K562 (cell line): ENCODE data around the gene HTR6. TPM values are rescaled to one million over a fixed set of nuclear protein-coding genes. Genes with fewer than 3 reads are reported as not detected.

Experiments
- GABPA ChIP-seq: fragments of 200-800 bp; sonication (Bioruptor generic); conservative IDR thresholded peaks from 2 replicates; pipeline ENCODE4 v1.6.1; 2016; ENCODE audit warnings: low read depth, missing genetic modification characterization, missing compliant biosample characterization
- HMG20A ChIP-seq: fragments of 450-650 bp; formaldehyde crosslinking; conservative IDR thresholded peaks from 2 replicates; pipeline ENCODE4 v1.4.0; 2020; ENCODE audit warnings: mild to moderate bottlenecking, mixed read lengths
- KHSRP ChIP-seq: fragments of 450-650 bp; IDR thresholded peaks from 2 replicates; pipeline ENCODE4 v1.6.1; 2017
- polyA plus RNA-seq, 8 experiments: library from polyadenylated mRNA; depleted of rRNA in 4 of 8; stranded (reverse) in 5 of 8; unstranded in 3 of 8; fragments of >200 nt; fragmentation: Nextera tagmentation in 2 of 8; fragmentation: Illumina TruSeq in 1 of 8; extraction: Ambion mirVana in 2 of 8; extraction: Trizol in 1 of 8; gene quantifications; 2 replicates each; pipeline versions ENCODE4 v1.2.1 to v1.2.3, GENCODE V29; 2011 to 2014; ENCODE audit warnings: inconsistent platforms in 1 of 8, missing spikeins in 1 of 8
- total RNA-seq, 7 experiments: library from RNA; depleted of rRNA in 6 of 7; stranded (reverse); fragments of >200 nt in 6 of 7; fragmentation: Illumina TruSeq in 2 of 7; extraction: Trizol in 2 of 7; gene quantifications; 2 replicates each; pipeline versions ENCODE4 v1.2.1 to v1.2.3, GENCODE V29; 2011 to 2021; ENCODE audit warnings: low replicate concordance in 1 of 7
- TF ChIP-seq, protein P1 (sequence below): fragments of 250-450 bp; sonication (Bioruptor Pico); IDR thresholded peaks from 2 replicates; pipeline ENCODE4 v1.4.0; 2020; ENCODE audit warnings: mild to moderate bottlenecking
- TF ChIP-seq, protein P2 (sequence below): sonication (generic); formaldehyde crosslinking; IDR thresholded peaks from 2 replicates; pipeline ENCODE4 v1.9.0; 2022; ENCODE audit warnings: mild to moderate bottlenecking, missing genetic modification reagents
- TF ChIP-seq, protein P3 (sequence below), 2 experiments: fragments of 450-650 bp in 1 of 2; sonication (generic) in 1 of 2; formaldehyde crosslinking in 1 of 2; IDR thresholded peaks; 2 replicates each; pipeline versions ENCODE4 v1.7.1 to v1.9.0; 2016 to 2022; ENCODE audit warnings: inconsistent platforms in 1 of 2, mild to moderate bottlenecking in 1 of 2, missing genetic modification reagents in 1 of 2

HTR6 gene
- total and polyA plus RNA-seq, 9 of the 15 experiments (the other 6 are each of a cell fraction or from before 2014, with no cell fraction given) = not detected

DNA sequence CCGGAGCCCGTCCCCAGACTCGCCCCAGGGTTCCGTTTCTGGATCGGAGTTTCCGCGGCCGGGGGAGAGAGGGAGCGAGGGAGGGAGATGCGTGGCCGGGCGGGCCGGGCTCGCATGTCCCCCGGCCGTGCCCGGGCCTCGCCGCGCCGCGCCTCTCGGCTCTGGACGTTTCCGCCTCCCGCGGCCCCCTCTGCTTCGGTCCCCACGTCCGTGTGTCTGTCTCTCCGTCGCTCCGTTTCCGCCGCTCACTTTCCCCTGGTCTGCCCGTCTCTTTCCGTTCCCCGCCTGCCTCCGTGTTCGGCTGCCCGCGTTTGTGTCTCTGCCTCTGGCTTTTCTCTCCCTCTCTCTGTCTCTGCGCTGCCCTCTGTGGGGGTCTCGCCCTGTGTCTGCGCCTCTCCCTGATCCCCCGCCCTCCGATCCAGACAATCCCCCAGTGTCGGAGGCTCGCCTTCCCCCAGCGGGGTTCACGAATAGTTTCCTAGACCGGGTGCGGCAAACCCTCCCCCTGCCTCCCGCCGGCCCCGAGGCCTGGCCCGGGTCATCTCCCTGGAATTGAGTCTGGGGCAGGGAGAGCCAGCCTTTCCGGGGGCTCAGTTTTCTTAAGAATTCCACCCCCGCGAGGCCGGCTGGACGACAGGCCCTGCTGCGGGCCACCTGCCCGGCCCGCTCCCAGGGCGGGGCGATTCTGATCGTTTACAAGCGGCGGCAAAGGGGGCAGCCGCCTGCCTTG lies 19.8 kb upstream of the HTR6 start (continued):
- TF ChIP-seq, protein P1, sequence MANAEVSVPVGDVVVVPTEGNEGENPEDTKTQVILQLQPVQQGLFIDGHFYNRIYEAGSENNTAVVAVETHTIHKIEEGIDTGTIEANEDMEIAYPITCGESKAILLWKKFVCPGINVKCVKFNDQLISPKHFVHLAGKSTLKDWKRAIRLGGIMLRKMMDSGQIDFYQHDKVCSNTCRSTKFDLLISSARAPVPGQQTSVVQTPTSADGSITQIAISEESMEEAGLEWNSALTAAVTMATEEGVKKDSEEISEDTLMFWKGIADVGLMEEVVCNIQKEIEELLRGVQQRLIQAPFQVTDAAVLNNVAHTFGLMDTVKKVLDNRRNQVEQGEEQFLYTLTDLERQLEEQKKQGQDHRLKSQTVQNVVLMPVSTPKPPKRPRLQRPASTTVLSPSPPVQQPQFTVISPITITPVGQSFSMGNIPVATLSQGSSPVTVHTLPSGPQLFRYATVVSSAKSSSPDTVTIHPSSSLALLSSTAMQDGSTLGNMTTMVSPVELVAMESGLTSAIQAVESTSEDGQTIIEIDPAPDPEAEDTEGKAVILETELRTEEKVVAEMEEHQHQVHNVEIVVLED (CRISPR knock-in tag) = no peak
- TF ChIP-seq HMG20A (no peak), KHSRP (no peak), GABPA (peak; percentile 55)
- TF ChIP-seq, protein P2, sequence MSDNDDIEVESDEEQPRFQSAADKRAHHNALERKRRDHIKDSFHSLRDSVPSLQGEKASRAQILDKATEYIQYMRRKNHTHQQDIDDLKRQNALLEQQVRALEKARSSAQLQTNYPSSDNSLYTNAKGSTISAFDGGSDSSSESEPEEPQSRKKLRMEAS = no peak
- TF ChIP-seq, protein P3, sequence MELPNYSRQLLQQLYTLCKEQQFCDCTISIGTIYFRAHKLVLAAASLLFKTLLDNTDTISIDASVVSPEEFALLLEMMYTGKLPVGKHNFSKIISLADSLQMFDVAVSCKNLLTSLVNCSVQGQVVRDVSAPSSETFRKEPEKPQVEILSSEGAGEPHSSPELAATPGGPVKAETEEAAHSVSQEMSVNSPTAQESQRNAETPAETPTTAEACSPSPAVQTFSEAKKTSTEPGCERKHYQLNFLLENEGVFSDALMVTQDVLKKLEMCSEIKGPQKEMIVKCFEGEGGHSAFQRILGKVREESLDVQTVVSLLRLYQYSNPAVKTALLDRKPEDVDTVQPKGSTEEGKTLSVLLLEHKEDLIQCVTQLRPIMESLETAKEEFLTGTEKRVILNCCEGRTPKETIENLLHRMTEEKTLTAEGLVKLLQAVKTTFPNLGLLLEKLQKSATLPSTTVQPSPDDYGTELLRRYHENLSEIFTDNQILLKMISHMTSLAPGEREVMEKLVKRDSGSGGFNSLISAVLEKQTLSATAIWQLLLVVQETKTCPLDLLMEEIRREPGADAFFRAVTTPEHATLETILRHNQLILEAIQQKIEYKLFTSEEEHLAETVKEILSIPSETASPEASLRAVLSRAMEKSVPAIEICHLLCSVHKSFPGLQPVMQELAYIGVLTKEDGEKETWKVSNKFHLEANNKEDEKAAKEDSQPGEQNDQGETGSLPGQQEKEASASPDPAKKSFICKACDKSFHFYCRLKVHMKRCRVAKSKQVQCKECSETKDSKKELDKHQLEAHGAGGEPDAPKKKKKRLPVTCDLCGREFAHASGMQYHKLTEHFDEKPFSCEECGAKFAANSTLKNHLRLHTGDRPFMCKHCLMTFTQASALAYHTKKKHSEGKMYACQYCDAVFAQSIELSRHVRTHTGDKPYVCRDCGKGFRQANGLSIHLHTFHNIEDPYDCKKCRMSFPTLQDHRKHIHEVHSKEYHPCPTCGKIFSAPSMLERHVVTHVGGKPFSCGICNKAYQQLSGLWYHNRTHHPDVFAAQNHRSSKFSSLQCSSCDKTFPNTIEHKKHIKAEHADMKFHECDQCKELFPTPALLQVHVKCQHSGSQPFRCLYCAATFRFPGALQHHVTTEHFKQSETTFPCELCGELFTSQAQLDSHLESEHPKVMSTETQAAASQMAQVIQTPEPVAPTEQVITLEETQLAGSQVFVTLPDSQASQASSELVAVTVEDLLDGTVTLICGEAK (IDR thresholded peaks at IDR 0.05) = peak; percentile 49
- TF ChIP-seq, protein P3 (CRISPR knock-in tag; IDR thresholded peaks at IDR 0.05) = no peak
